Loucy (cell line): ENCODE measurements around the gene GOLGA6D.

Experiments
- H2AFZ ChIP-seq: fragments of 200-600 bp; sonication (generic); 2 replicates; pipeline ENCODE4 v1.6.0; 2016; ENCODE audit warnings: antibody characterized with exemption, mild to moderate bottlenecking, low read length, moderate library complexity
- H3F3A ChIP-seq: fragments of 200-600 bp; 2 replicates; pipeline ENCODE4 v1.6.0; 2016; ENCODE audit warnings: antibody characterized with exemption, low read depth, mild to moderate bottlenecking
- H3K27me3 ChIP-seq: fragments of 200-600 bp; sonication (generic); 2 replicates; pipeline ENCODE4 v1.6.1; 2014; ENCODE audit warnings: low read length, mild to moderate bottlenecking; ENCODE audit not compliant: insufficient read depth, poor library complexity, severe bottlenecking
- H3K36me3 ChIP-seq: fragments of 200-600 bp; sonication (generic); 2 replicates; pipeline ENCODE4 v1.6.1; 2016; ENCODE audit warnings: low read length; ENCODE audit not compliant: insufficient read depth
- H3K4me1 ChIP-seq: fragments of 200-600 bp; sonication (generic); 2 replicates; pipeline ENCODE4 v1.5.1; 2014; ENCODE audit warnings: low read length, mild to moderate bottlenecking; ENCODE audit not compliant: insufficient read depth, poor library complexity, severe bottlenecking
- H3K4me2 ChIP-seq: fragments of 200-600 bp; sonication (generic); 2 replicates; pipeline ENCODE4 v1.6.0; 2014; ENCODE audit warnings: antibody characterized with exemption, low read length, low read depth, mild to moderate bottlenecking; ENCODE audit not compliant: poor library complexity, severe bottlenecking
- H3K4me3 ChIP-seq: fragments of 200-600 bp; sonication (generic); 2 replicates; pipeline ENCODE4 v1.5.1; 2014; ENCODE audit warnings: low read length, mild to moderate bottlenecking, mixed read lengths; ENCODE audit not compliant: poor library complexity, severe bottlenecking
- H3K79me2 ChIP-seq: fragments of 200-600 bp; sonication (generic); 2 replicates; pipeline ENCODE4 v1.6.1; 2014; ENCODE audit warnings: low read length; ENCODE audit not compliant: insufficient read depth
- H3K9ac ChIP-seq: fragments of 200-600 bp; sonication (generic); 2 replicates; pipeline ENCODE4 v1.6.0; 2014; ENCODE audit warnings: mild to moderate bottlenecking, low read depth, low read length, moderate library complexity; ENCODE audit not compliant: poor library complexity, severe bottlenecking
- H3K9me2 ChIP-seq: fragments of 200-600 bp; sonication (generic); replicated peaks from 2 replicates; pipeline ENCODE4 v1.6.1; 2016; ENCODE audit warnings: low read depth, low read length, mixed read lengths
- H3K9me3 ChIP-seq: fragments of 200-600 bp; sonication (generic); 2 replicates; pipeline ENCODE4 v1.6.1; 2014; ENCODE audit warnings: mild to moderate bottlenecking, antibody characterized with exemption, low read length, low read depth; ENCODE audit not compliant: insufficient read depth
- H4K20me1 ChIP-seq: fragments of 200-600 bp; sonication (generic); 2 replicates; pipeline ENCODE4 v1.6.0; 2014; ENCODE audit warnings: antibody characterized with exemption, low read length, mild to moderate bottlenecking; ENCODE audit not compliant: insufficient read depth, poor library complexity, severe bottlenecking
- CTCF ChIP-seq: fragments of 200-600 bp; sonication (generic); conservative IDR thresholded peaks from 2 replicates; pipeline ENCODE4 v1.5.1; 2014; ENCODE audit warnings: mild to moderate bottlenecking, antibody characterized with exemption, low read length
- EZH2phosphoT487 ChIP-seq: fragments of 200-600 bp; IDR thresholded peaks from 2 replicates; pipeline ENCODE4 v1.6.1; 2018; ENCODE audit warnings: antibody characterized with exemption, mild to moderate bottlenecking, moderate library complexity, borderline replicate concordance

GOLGA6D gene

GRCh38 chr15:75235051-75235673, 47.5 kb upstream of the GOLGA6D start:
- no peaks in the 10 kb centered on the region for H3K36me3 ChIP-seq
- TF ChIP-seq EZH2phosphoT487 = no peak
- TF ChIP-seq CTCF = no peak
- H3K4me1 ChIP-seq = peaks cover 7% of the 10 kb centered on the region
- H3K9me3 ChIP-seq = no peaks in the 10 kb centered on the region
- H2AFZ ChIP-seq = no peak overlapping the region
- no peaks in the 10 kb centered on the region for H3K9me2 ChIP-seq
- no peaks in the 10 kb centered on the region for H3F3A ChIP-seq
- no peaks in the 10 kb centered on the region for H4K20me1 ChIP-seq
- H3K79me2 ChIP-seq = no peaks in the 10 kb centered on the region
- no peak overlapping the region for H3K4me2 ChIP-seq
- H3K9ac ChIP-seq = no peak overlapping the region
- no peaks in the 10 kb centered on the region for H3K27me3 ChIP-seq
- H3K4me3 ChIP-seq = no peak overlapping the region

GRCh38 chr15:75235760-75236729, 46.6 kb upstream of the GOLGA6D start:
- Histone ChIP-seq H3K36me3 (no peaks in the 10 kb centered on the region), H3K9me2 (no peaks in the 10 kb centered on the region), H3K4me2 (no peak overlapping the region), H3K9ac (no peak overlapping the region), H3K79me2 (no peaks in the 10 kb centered on the region), H3K27me3 (no peaks in the 10 kb centered on the region), H2AFZ (no peak overlapping the region), H3K4me1 (no peaks in the 10 kb centered on the region), H3F3A (no peaks in the 10 kb centered on the region), H4K20me1 (no peaks in the 10 kb centered on the region), H3K4me3 (no peak overlapping the region), H3K9me3 (no peaks in the 10 kb centered on the region)
- no peak for TF ChIP-seq CTCF
- TF ChIP-seq EZH2phosphoT487 = no peak

GRCh38 chr15:75237316-75237982, 45.2 kb upstream of the GOLGA6D start:
- Histone ChIP-seq H3K9me3 (no peaks in the 10 kb centered on the region), H3K4me2 (no peak overlapping the region), H3K4me1 (no peaks in the 10 kb centered on the region), H3K4me3 (no peak overlapping the region), H3K9me2 (no peaks in the 10 kb centered on the region), H3K36me3 (no peaks in the 10 kb centered on the region), H3F3A (no peaks in the 10 kb centered on the region), H3K27me3 (no peaks in the 10 kb centered on the region), H4K20me1 (no peaks in the 10 kb centered on the region), H3K79me2 (no peaks in the 10 kb centered on the region), H2AFZ (no peak overlapping the region), H3K9ac (no peak overlapping the region)
- no peak for TF ChIP-seq EZH2phosphoT487
- no peak for TF ChIP-seq CTCF
